Tibial artery (tissue), 4 donors: ENCODE results near the gene PDCD1LG2.
"Not testable (repeated sequence)": the region's sequence is repeated elsewhere in the genome, so short reads cannot be mapped to it uniquely, and the experiment has no call there.

ENCODE experiments used
- DNase-seq, 2 donors: peaks; one replicate each; pipeline ENCODE4 v3.0.0-alpha.2; 2019
- H3K27ac ChIP-seq, 2 donors: fragments of 200-600 bp; sonication (generic) in 1 of 2; 1 replicate in 1 of 2; 2 replicates in 1 of 2; pipeline ENCODE4 v1.5.1; 2018 to 2019; ENCODE audit warnings: mild to moderate bottlenecking in 1 of 2
- H3K27me3 ChIP-seq, 2 donors: fragments of 200-600 bp; sonication (generic) in 1 of 2; one replicate each; pipeline versions ENCODE4 v1.5.1 to v1.6.0; 2016 to 2019
- H3K36me3 ChIP-seq, 3 donors: fragments of 200-600 bp; sonication (generic) in 2 of 3; one replicate each; pipeline ENCODE4 v1.5.1; 2016 to 2019; ENCODE audit warnings: mild to moderate bottlenecking in 2 of 3
- H3K4me1 ChIP-seq, 4 donors: fragments of 200-600 bp; sonication (generic) in 2 of 4; 1 replicate in 3 of 4; 2 replicates in 1 of 4; pipeline ENCODE4 v1.5.1; 2016 to 2019
- H3K4me3 ChIP-seq, 2 donors: fragments of 200-600 bp; sonication (generic) in 1 of 2; 1 replicate in 1 of 2; 2 replicates in 1 of 2; pipeline ENCODE4 v1.5.1; 2018 to 2019; ENCODE audit warnings: mild to moderate bottlenecking in 2 of 2
- H3K9me3 ChIP-seq, 3 donors: fragments of 200-600 bp; sonication (generic) in 1 of 3; one replicate each; pipeline ENCODE4 v1.5.1; 2016 to 2019
- intact Hi-C: fragments of 100-400 bp; cut with DNase I; formaldehyde crosslinking; loops from one replicate; pipeline ENCODE4 v1.15.0; 2023; ENCODE audit warnings: low total_unique reads
- TF ChIP-seq, protein P1 (sequence below), 2 experiments: fragments of 200-600 bp in 1 of 2; fragments of 450-650 bp in 1 of 2; IDR thresholded peaks; one replicate each; pipeline ENCODE4 v1.5.1; 2017 to 2019; ENCODE audit warnings: antibody characterized with exemption in 2 of 2, mild to moderate bottlenecking in 1 of 2, moderate library complexity in 1 of 2

PDCD1LG2 gene

DNA sequence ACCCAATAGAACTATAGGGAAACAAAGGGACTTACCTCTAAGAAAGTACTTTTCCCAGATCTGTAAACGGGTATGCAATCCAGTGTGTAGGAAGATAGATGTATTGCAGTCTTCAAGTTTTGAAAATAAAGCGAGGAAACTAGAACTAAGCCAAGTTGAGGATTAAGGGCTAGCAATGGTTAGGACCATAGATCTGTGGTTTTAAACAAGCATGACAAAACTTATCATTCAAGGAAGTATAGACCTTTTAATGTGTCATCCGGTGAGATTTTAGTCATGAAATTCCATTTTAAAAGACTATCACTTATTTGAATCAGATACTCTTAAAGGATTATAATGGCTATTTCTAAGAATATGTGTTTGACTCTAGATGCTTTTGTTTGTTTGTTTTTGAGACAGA, 39.5 kb upstream of the PDCD1LG2 start:
- intact Hi-C loops = no loop called here
- Histone ChIP-seq H3K27ac (no peak overlapping the region), H3K4me3 (no peak overlapping the region), H3K4me1 (peaks cover 0 to 8% (median 3%) of the 10 kb centered on the region in 4 donors), H3K9me3 (no peaks in the 10 kb centered on the region), H3K27me3 (no peaks in the 10 kb centered on the region), H3K36me3 (peaks cover 0 to 6% (median 0%) of the 10 kb centered on the region in 3 donors)
- TF ChIP-seq, protein P1, sequence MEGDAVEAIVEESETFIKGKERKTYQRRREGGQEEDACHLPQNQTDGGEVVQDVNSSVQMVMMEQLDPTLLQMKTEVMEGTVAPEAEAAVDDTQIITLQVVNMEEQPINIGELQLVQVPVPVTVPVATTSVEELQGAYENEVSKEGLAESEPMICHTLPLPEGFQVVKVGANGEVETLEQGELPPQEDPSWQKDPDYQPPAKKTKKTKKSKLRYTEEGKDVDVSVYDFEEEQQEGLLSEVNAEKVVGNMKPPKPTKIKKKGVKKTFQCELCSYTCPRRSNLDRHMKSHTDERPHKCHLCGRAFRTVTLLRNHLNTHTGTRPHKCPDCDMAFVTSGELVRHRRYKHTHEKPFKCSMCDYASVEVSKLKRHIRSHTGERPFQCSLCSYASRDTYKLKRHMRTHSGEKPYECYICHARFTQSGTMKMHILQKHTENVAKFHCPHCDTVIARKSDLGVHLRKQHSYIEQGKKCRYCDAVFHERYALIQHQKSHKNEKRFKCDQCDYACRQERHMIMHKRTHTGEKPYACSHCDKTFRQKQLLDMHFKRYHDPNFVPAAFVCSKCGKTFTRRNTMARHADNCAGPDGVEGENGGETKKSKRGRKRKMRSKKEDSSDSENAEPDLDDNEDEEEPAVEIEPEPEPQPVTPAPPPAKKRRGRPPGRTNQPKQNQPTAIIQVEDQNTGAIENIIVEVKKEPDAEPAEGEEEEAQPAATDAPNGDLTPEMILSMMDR (IDR thresholded peaks at IDR 0.05) = no peak
- DNase-seq = no peak

DNA sequence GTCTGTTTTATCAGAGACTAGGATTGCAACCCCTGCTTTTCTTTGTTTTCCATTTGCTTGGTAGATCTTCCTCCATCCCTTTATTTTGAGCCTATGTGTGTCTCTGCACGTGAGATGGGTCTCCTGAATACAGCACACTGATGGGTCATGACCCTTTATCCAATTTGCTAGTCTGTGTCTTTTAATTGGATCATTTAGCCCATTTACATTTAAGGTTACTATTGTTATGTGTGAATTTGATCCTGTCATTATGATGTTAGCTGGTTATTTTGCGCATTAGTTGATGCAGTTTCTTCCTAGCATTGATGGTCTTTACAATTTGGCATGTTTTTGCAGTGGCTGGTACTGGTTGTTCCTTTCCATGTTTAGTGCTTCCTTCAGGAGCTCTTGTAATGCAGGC, 34.7 kb upstream of the PDCD1LG2 start:
- H3K27me3 ChIP-seq, DNase-seq, H3K27ac ChIP-seq, H3K4me3 ChIP-seq, intact Hi-C loops, H3K9me3 ChIP-seq, H3K36me3 ChIP-seq, H3K4me1 ChIP-seq: not testable (repeated sequence)

DNA sequence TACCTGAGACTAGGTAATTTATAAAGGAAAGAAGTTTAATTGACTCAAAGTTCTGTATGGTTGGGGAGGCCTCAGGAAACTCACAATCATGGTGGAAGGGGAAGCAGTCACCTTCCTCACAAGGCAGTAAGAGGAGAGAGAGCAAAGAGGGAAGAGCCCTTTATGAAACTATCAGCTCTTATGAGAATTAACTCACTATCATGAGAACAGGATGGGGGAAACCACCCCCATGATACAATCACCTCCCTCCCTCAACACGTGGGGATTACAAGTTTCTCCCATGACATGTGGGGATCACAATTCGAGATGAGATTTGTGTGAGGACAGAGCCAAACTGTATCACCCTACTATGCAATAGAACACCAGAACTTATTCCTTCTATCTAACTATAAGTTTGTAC, 32.1 kb upstream of the PDCD1LG2 start:
- no peak overlapping the region for H3K4me3 ChIP-seq
- intact Hi-C loops = no loop called here
- no peak overlapping the region for H3K27ac ChIP-seq
- no peaks in the 10 kb centered on the region for H3K27me3 ChIP-seq
- H3K36me3 ChIP-seq = no peaks in the 10 kb centered on the region
- DNase-seq = no peak
- H3K9me3 ChIP-seq = peaks cover 0 to 6% (median 0%) of the 10 kb centered on the region in 3 donors
- TF ChIP-seq, protein P1 (IDR thresholded peaks at IDR 0.05) = no peak
- no peaks in the 10 kb centered on the region for H3K4me1 ChIP-seq

DNA sequence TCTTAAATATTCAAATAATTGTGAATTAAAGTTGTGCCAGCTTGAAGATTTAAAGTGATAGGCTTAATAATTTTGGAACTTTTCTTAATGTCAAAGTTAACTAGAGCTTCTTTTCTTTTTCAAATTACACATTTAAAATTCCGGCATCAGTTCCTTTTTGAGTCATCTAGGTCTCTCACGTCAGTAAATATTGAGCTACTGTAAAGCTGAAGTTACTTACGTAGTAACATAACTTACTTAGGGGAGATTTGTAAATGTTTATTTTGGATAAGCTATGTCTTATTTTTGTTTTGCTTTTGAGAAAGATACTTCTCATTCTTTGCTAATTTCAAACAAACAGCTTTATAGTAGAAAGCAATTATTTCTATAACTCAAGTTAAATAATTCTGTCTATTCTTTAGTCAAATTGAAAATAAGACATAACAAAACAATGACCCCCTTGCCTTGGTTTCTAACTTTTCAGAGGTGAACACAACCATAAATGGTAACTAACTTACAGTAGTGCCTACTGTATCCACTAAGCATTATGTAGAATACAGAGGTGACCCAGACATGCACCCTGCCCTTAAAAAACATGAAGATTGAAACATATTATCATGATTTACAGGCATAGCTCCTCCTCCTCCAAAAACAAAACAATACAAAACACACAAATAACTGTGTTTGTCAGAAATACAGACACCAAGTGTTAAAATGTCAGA, 30.2 kb upstream of the PDCD1LG2 start:
- Histone ChIP-seq H3K4me1 (no peaks in the 10 kb centered on the region), H3K27me3 (no peaks in the 10 kb centered on the region), H3K4me3 (no peak overlapping the region), H3K9me3 (peaks cover 0 to 6% (median 0%) of the 10 kb centered on the region in 3 donors), H3K27ac (no peak overlapping the region), H3K36me3 (no peaks in the 10 kb centered on the region)
- TF ChIP-seq, protein P1 (IDR thresholded peaks at IDR 0.05) = no peak
- DNase-seq = no peak
- intact Hi-C loops = no loop called here

GRCh38 chr9:5480919-5481318, 29.4 kb upstream of the PDCD1LG2 start:
- intact Hi-C loops = no loop called here
- peaks cover 0 to 6% (median 0%) of the 10 kb centered on the region in 3 donors for H3K9me3 ChIP-seq
- TF ChIP-seq, protein P1 (IDR thresholded peaks at IDR 0.05) = no peak
- H3K27me3 ChIP-seq = no peaks in the 10 kb centered on the region
- no peak overlapping the region for H3K27ac ChIP-seq
- no peak overlapping the region for H3K4me3 ChIP-seq
- H3K4me1 ChIP-seq = no peaks in the 10 kb centered on the region
- H3K36me3 ChIP-seq = no peaks in the 10 kb centered on the region
- DNase-seq = no peak

- TF ChIP-seq, protein P1 (IDR thresholded peaks at IDR 0.05) = no peak
- Histone ChIP-seq H3K27me3 (no peaks in the 10 kb centered on the region), H3K4me3 (no peak overlapping the region), H3K4me1 (no peaks in the 10 kb centered on the region), H3K9me3 (peaks cover 0 to 6% (median 0%) of the 10 kb centered on the region in 3 donors), H3K36me3 (no peaks in the 10 kb centered on the region), H3K27ac (no peak overlapping the region)
- intact Hi-C loops = no loop called here
- no peak for DNase-seq
Observed at GRCh38 chr9:5481322-5482040, 28.9 kb upstream of the PDCD1LG2 start.
